Measurements from ENCODE around the gene TMEM178B.

The TMEM178B gene

DNA sequence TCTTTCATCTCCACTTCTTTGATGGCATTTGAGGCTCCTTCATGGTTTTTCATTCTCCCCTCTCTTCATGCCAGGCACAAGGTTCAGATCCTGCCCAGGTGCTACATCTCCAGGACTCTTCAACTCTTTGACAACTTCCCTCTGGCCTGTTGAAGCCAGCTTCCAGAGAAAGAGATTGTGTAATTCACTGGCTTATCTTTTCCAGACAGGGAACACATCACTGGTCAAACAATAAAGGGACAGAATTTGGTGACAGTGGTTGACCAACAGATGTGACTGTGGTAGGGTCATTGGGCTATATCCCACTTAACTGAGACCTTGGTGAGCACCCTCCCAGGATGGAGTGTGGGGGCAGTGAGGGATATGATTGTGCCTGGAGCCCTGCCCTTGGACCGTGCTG lies 365.9 kb downstream of the TMEM178B start:
- no peaks in the 10 kb centered on the region for H3K4me1 ChIP-seq (ENCODE audit: control insufficient read depth, low read length)
- no peak overlapping the region for H3K4me2 ChIP-seq (ENCODE audit: low read length)
- no peaks in the 10 kb centered on the region for H3K9me3 ChIP-seq (ENCODE audit: control insufficient read depth, insufficient read depth, low read length)
- no peaks in the 10 kb centered on the region for H4K20me1 ChIP-seq (ENCODE audit: control insufficient read depth, insufficient read depth, low read depth, low read length)
- no peaks in the 10 kb centered on the region for H3F3A ChIP-seq (ENCODE audit: control insufficient read depth, insufficient read depth)
- no peaks in the 10 kb centered on the region for H3K9me2 ChIP-seq (replicated peaks; ENCODE audit: control insufficient read depth, low read length)
- no peaks in the 10 kb centered on the region for H3K36me3 ChIP-seq (ENCODE audit: control insufficient read depth, low read length)
- H3K4me3 ChIP-seq (ENCODE audit: low read length) = no peak overlapping the region
- H3K79me2 ChIP-seq (ENCODE audit: control insufficient read depth, low read length) = no peaks in the 10 kb centered on the region
- no peak overlapping the region for H3K27ac ChIP-seq (ENCODE audit: low read depth, low read length)
- TF ChIP-seq EZH2phosphoT487 (IDR thresholded peaks at IDR 0.05; ENCODE audit: borderline replicate concordance, low read length) = no peak
- TF ChIP-seq, protein P1, sequence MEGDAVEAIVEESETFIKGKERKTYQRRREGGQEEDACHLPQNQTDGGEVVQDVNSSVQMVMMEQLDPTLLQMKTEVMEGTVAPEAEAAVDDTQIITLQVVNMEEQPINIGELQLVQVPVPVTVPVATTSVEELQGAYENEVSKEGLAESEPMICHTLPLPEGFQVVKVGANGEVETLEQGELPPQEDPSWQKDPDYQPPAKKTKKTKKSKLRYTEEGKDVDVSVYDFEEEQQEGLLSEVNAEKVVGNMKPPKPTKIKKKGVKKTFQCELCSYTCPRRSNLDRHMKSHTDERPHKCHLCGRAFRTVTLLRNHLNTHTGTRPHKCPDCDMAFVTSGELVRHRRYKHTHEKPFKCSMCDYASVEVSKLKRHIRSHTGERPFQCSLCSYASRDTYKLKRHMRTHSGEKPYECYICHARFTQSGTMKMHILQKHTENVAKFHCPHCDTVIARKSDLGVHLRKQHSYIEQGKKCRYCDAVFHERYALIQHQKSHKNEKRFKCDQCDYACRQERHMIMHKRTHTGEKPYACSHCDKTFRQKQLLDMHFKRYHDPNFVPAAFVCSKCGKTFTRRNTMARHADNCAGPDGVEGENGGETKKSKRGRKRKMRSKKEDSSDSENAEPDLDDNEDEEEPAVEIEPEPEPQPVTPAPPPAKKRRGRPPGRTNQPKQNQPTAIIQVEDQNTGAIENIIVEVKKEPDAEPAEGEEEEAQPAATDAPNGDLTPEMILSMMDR (IDR thresholded peaks at IDR 0.05; ENCODE audit: low read depth, low read length, poor library complexity, severe bottlenecking) = no peak
- peaks cover 9% of the 10 kb centered on the region for H3K27me3 ChIP-seq (ENCODE audit: control insufficient read depth, low read length)

DNA sequence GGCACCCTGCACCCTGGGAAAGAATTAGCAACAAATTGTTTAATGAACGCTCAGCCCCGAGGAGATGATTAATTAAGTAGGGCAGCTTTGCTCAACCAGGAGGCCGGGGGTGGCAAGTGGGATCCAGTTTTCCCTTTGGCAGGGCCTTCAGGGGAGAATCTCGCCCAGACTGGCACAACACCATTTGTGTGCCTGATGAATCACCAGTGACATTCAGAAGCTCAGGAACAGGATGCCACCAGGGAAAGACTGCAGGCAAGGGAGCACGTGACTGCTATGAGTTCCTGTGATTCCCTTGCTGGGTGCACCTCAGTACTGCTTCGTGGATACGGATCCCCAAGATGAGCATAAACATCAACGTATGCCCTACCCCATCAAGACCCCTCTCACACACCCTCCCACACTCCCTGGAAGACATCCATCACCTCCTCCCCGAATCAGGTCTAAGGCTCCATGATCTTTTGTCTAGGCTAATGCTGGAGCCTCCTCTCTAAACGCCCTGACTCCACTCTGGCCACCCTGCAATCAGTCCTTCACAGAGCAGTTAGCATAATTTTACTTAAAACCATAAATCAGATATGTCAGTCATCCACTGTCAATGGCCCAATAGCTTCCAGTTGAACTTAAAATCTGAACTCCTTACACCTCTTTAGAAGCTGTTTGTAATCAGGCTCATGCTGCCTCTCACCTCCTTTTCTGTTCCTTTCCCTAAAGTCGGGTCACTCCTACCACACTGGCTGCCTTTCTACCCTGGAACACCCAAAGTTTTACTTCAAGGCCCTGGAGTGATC lies 368.2 kb downstream of the TMEM178B start:
- Histone ChIP-seq H3K4me1 (ENCODE audit: control insufficient read depth, low read length) (no peaks in the 10 kb centered on the region), H3K36me3 (ENCODE audit: control insufficient read depth, low read length) (no peaks in the 10 kb centered on the region), H3K27ac (ENCODE audit: low read depth, low read length) (no peak overlapping the region), H3K9me2 (replicated peaks; ENCODE audit: control insufficient read depth, low read length) (no peaks in the 10 kb centered on the region), H3K27me3 (ENCODE audit: control insufficient read depth, low read length) (peaks cover 13% of the 10 kb centered on the region), H3K4me3 (ENCODE audit: low read length) (no peak overlapping the region), H3K9me3 (ENCODE audit: control insufficient read depth, insufficient read depth, low read length) (no peaks in the 10 kb centered on the region), H3F3A (ENCODE audit: control insufficient read depth, insufficient read depth) (no peaks in the 10 kb centered on the region), H3K4me2 (ENCODE audit: low read length) (no peak overlapping the region), H3K79me2 (ENCODE audit: control insufficient read depth, low read length) (no peaks in the 10 kb centered on the region), H4K20me1 (ENCODE audit: control insufficient read depth, insufficient read depth, low read depth, low read length) (no peaks in the 10 kb centered on the region)
- TF ChIP-seq EZH2phosphoT487 (IDR thresholded peaks at IDR 0.05; ENCODE audit: borderline replicate concordance, low read length) = no peak
- TF ChIP-seq, protein P1 (IDR thresholded peaks at IDR 0.05; ENCODE audit: low read depth, low read length, poor library complexity, severe bottlenecking) = no peak

DNA sequence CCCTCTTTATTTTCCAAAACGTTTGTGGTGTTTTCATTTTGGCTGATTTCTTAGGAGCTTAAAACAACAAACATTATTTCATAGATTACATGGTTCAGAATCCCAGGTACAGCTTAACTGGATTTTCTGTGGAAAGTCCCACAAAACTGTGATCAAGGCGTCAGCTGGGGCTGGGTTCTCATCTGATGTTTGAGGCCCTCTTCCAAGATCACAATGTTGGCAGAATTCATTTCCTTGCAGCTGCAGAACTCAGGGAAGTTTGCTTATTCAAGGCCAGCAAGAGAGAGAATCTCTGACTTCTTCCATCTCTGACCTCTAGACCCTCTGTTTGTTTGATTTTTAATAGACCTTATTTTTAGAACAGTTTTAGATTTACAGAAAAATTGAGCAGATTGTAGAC lies 368.9 kb downstream of the TMEM178B start:
- H3K27me3 ChIP-seq (ENCODE audit: control insufficient read depth, low read length) = peaks cover 13% of the 10 kb centered on the region
- no peak overlapping the region for H3K27ac ChIP-seq (ENCODE audit: low read depth, low read length)
- H3F3A ChIP-seq (ENCODE audit: control insufficient read depth, insufficient read depth) = no peaks in the 10 kb centered on the region
- no peaks in the 10 kb centered on the region for H3K9me3 ChIP-seq (ENCODE audit: control insufficient read depth, insufficient read depth, low read length)
- H3K36me3 ChIP-seq (ENCODE audit: control insufficient read depth, low read length) = no peaks in the 10 kb centered on the region
- no peaks in the 10 kb centered on the region for H3K9me2 ChIP-seq (replicated peaks; ENCODE audit: control insufficient read depth, low read length)
- H4K20me1 ChIP-seq (ENCODE audit: control insufficient read depth, insufficient read depth, low read depth, low read length) = no peaks in the 10 kb centered on the region
- TF ChIP-seq, protein P1 (IDR thresholded peaks at IDR 0.05; ENCODE audit: low read depth, low read length, poor library complexity, severe bottlenecking) = no peak
- no peak for TF ChIP-seq EZH2phosphoT487 (IDR thresholded peaks at IDR 0.05; ENCODE audit: borderline replicate concordance, low read length)
- no peak overlapping the region for H3K4me3 ChIP-seq (ENCODE audit: low read length)
- H3K4me2 ChIP-seq (ENCODE audit: low read length) = no peak overlapping the region
- H3K79me2 ChIP-seq (ENCODE audit: control insufficient read depth, low read length) = no peaks in the 10 kb centered on the region
- no peaks in the 10 kb centered on the region for H3K4me1 ChIP-seq (ENCODE audit: control insufficient read depth, low read length)

All from DOHH2 (cell line).